ENCODE measurements around the gene ALDH1A3.

The ALDH1A3 gene
- 0 to 0.17 (median 0) reads per million in 3 donors for total RNA-seq

DNA sequence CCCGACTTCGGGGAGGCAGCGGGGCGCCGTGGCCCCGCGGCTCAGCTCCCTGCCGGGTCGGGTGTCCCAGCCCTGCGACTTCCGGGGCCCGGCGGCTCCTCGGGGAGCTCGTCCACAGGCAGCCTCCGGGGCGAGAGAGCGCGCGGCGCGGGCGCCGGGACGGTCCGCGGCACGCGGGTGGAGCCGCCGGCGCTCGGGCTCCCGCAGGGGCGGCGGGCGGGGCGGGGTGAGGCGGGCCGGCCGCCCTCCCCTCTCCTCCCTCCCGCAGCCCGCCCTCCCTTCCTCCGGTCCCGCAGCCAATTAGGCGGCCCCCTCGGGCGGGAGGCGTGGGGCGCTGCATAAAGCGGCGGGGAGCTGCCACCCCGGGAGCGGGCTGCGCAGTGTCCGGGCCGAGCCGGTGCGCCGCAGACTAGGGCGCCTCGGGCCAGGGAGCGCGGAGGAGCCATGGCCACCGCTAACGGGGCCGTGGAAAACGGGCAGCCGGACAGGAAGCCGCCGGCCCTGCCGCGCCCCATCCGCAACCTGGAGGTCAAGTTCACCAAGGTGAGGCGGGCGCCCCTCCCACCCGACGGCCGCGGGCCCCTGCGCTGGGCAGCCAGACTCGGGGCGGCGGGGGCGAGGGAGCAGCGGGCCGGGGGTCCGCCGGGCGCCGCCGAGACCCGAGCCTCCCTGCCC is at the start of gene ALDH1A3:
ALDH1A3 (plus strand) TSS at position 368 of the 675 bp plus-strand sequence; CDS start at position 445, 77 bp downstream.
- no peak for DNase-seq
- Histone ChIP-seq H3K4me3 (ENCODE audit: insufficient read depth, low read depth, low read length, poor library complexity, severe bottlenecking) (no peak within 1 kb of the TSS), H3K27ac (ENCODE audit: insufficient read depth, low read length, poor library complexity, severe bottlenecking) (no peak within 1 kb of the TSS)

DNA sequence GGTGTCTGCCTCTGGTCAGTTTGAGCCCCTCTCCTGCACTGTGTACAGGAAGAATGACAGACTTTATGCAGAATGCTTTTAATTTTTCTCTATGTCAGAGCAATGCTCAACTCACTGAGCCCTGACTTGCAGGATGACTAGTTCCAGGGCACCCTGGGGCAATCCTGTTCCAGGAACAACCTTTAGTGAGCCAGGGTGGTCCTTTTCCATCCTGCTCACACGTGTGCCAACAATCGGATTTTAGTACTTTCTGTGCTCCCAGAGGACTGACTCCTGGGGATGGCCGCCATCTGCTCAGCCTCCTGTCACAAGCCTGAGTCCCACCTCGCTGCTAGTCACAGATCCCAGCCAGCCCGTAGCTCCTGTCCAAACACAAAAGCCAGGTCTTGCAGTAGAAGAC is 48.2 kb upstream of the ALDH1A3 start:
- Histone ChIP-seq H3K27ac (ENCODE audit: insufficient read depth, low read length, poor library complexity, severe bottlenecking) (no peak overlapping the region), H3K9me3 (ENCODE audit: control insufficient read depth, low read length) (no peaks in the 10 kb centered on the region), H3K27me3 (replicated peaks; ENCODE audit: control insufficient read depth, insufficient read depth, low read length, poor library complexity, severe bottlenecking) (no peaks in the 10 kb centered on the region), H3K4me1 (ENCODE audit: control insufficient read depth, insufficient read depth, low read length, poor library complexity, severe bottlenecking) (no peaks in the 10 kb centered on the region), H3K4me3 (ENCODE audit: insufficient read depth, low read depth, low read length, poor library complexity, severe bottlenecking) (no peak overlapping the region), H3K36me3 (ENCODE audit: control insufficient read depth, insufficient read depth, low read length) (no peaks in the 10 kb centered on the region)
- no peak for DNase-seq

More for the DNA sequence above, at the start of gene ALDH1A3:
- Histone ChIP-seq H3K4me1 (ENCODE audit: control insufficient read depth, insufficient read depth, low read length, poor library complexity, severe bottlenecking) (no peaks in the 10 kb centered on the region), H3K27me3 (replicated peaks; ENCODE audit: control insufficient read depth, insufficient read depth, low read length, poor library complexity, severe bottlenecking) (peaks cover 16% of the 10 kb centered on the region), H3K36me3 (ENCODE audit: control insufficient read depth, insufficient read depth, low read length) (no peaks in the 10 kb centered on the region), H3K9me3 (ENCODE audit: control insufficient read depth, low read length) (no peaks in the 10 kb centered on the region)

DNA sequence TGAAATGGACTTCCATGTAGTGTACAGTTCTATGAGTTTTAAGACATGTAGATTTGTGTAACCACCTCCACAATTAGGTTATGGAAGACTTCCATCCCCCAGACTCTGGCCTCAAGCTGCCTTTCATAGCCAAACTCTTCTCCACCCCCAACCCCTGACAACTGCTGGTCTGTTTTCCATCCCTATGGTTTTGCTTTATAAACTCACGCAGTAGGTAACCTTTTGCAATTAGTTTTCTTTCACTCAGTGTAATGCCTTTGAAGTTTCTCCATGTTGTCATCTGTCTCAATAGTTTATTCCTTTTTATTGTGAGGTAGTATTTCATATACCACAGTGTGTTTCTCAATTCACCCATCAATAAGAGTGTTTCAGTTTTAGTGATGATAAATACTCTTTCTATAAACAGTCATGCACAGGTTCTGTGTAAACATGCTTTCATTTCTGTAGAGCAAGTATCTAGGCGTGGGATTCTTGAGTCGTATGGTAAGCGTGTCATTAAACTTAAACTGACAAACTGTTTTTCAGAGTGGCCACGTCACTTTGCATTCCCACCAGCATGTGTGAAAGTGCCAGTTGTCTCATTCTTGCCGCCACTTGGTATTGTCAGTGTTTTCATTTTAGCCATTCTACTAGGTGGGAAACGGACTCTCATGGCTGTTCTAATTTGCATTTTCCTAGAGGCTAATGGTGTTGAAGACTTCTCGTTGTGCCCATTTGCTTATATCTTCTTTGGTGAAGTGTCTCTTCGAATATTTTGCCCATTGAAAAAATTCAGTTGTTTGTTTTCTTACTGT is 47.3 kb upstream of the ALDH1A3 start:
- Histone ChIP-seq H3K4me3 (ENCODE audit: insufficient read depth, low read depth, low read length, poor library complexity, severe bottlenecking) (no peak overlapping the region), H3K27me3 (replicated peaks; ENCODE audit: control insufficient read depth, insufficient read depth, low read length, poor library complexity, severe bottlenecking) (no peaks in the 10 kb centered on the region), H3K4me1 (ENCODE audit: control insufficient read depth, insufficient read depth, low read length, poor library complexity, severe bottlenecking) (no peaks in the 10 kb centered on the region), H3K27ac (ENCODE audit: insufficient read depth, low read length, poor library complexity, severe bottlenecking) (no peak overlapping the region), H3K36me3 (ENCODE audit: control insufficient read depth, insufficient read depth, low read length) (no peaks in the 10 kb centered on the region), H3K9me3 (ENCODE audit: control insufficient read depth, low read length) (no peaks in the 10 kb centered on the region)
- no peak for DNase-seq

DNA sequence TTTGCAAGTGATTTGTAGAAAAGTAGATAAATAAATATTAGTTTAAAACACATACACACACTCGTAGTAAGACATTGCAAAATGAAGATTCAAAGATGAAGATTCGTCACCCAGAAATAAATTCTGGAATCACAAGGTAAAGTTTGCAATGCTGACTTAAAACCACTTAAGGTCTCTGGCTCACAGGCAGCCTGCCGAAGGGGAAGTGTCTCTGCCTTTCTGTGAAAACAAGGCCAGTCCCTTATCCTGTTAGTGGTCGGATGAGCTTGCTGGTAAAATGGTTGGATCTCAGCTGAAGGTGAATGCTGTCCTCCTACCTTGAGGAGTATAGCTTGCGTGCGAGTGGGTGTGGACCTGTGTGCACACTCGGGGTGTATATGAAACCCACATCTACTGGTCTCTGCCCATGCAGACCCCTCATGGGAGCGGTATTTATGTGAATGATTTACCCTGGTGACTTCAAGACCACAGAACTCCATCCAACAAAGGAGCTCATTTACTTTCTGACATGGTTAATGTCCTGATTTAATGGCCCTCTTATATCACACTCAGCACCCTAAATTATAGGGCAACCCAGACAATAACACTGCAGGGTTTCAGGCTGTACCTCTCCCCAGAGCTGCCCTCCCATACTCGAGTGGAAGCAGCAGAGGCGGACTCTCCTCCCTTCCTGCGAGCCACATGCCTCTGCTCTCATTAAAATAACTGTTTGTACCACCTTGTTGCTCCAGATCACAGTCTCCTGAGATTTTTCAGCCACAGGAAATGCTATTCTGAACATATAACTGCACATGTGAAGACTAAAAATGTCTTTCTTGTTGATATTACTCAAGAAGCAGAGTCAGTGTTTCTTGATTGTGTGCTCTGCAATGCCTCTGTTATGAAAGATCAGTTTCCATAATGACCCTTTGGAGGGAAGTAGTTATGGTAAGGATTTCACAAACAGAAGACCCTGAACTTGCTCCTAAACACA is 45.9 kb upstream of the ALDH1A3 start:
- H3K27me3 ChIP-seq (replicated peaks; ENCODE audit: control insufficient read depth, insufficient read depth, low read length, poor library complexity, severe bottlenecking) = no peaks in the 10 kb centered on the region
- H3K4me3 ChIP-seq (ENCODE audit: insufficient read depth, low read depth, low read length, poor library complexity, severe bottlenecking) = no peak overlapping the region
- no peak for DNase-seq
- H3K36me3 ChIP-seq (ENCODE audit: control insufficient read depth, insufficient read depth, low read length) = no peaks in the 10 kb centered on the region
- H3K27ac ChIP-seq (ENCODE audit: insufficient read depth, low read length, poor library complexity, severe bottlenecking) = no peak overlapping the region
- no peaks in the 10 kb centered on the region for H3K4me1 ChIP-seq (ENCODE audit: control insufficient read depth, insufficient read depth, low read length, poor library complexity, severe bottlenecking)
- H3K9me3 ChIP-seq (ENCODE audit: control insufficient read depth, low read length) = no peaks in the 10 kb centered on the region

DNA sequence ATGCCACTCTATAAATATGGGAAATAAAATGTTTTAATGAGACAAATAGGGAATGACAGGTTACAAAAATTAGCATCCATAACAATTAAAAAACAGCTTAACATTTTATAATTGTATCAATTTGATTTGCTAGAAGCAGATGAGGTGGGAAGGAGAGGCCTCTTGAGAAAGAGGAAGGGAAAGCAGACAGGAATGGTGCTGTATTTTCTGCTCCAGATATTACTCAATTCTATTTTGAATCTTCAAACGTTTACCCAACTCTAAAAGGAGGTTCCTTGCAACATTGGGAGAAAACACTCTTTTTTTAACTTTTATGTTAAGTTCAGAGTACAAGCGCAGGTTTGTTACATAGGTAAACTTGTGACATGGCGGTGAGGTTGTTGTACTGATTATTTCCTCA is 44.9 kb upstream of the ALDH1A3 start:
- H3K9me3 ChIP-seq (ENCODE audit: control insufficient read depth, low read length) = no peaks in the 10 kb centered on the region
- H3K27me3 ChIP-seq (replicated peaks; ENCODE audit: control insufficient read depth, insufficient read depth, low read length, poor library complexity, severe bottlenecking) = no peaks in the 10 kb centered on the region
- H3K4me3 ChIP-seq (ENCODE audit: insufficient read depth, low read depth, low read length, poor library complexity, severe bottlenecking) = no peak overlapping the region
- H3K27ac ChIP-seq (ENCODE audit: insufficient read depth, low read length, poor library complexity, severe bottlenecking) = no peak overlapping the region
- no peaks in the 10 kb centered on the region for H3K4me1 ChIP-seq (ENCODE audit: control insufficient read depth, insufficient read depth, low read length, poor library complexity, severe bottlenecking)
- H3K36me3 ChIP-seq (ENCODE audit: control insufficient read depth, insufficient read depth, low read length) = no peaks in the 10 kb centered on the region
- DNase-seq = no peak

DNA sequence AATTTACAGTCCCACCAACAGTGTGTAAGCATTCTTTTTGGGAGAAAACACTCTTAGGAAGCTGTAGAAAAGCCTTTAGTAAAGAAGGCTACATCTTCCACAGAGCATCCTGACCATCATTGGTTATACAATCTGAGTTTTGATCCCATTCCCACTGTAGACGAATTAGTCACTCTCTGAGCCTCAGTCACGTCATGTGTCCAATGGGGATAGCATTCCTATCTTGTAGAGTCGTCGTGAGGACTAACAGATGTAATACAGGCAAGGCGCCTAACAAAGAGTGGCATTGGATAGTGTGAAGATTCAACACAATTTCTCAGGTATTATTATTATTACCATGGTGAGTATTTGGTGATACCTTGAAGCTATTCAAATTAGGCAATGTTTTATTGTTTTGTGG is 44.0 kb upstream of the ALDH1A3 start:
- no peak overlapping the region for H3K27ac ChIP-seq (ENCODE audit: insufficient read depth, low read length, poor library complexity, severe bottlenecking)
- no peak overlapping the region for H3K4me3 ChIP-seq (ENCODE audit: insufficient read depth, low read depth, low read length, poor library complexity, severe bottlenecking)
- no peaks in the 10 kb centered on the region for H3K36me3 ChIP-seq (ENCODE audit: control insufficient read depth, insufficient read depth, low read length)
- H3K9me3 ChIP-seq (ENCODE audit: control insufficient read depth, low read length) = no peaks in the 10 kb centered on the region
- no peak for DNase-seq
- no peaks in the 10 kb centered on the region for H3K27me3 ChIP-seq (replicated peaks; ENCODE audit: control insufficient read depth, insufficient read depth, low read length, poor library complexity, severe bottlenecking)
- no peaks in the 10 kb centered on the region for H3K4me1 ChIP-seq (ENCODE audit: control insufficient read depth, insufficient read depth, low read length, poor library complexity, severe bottlenecking)

DNA sequence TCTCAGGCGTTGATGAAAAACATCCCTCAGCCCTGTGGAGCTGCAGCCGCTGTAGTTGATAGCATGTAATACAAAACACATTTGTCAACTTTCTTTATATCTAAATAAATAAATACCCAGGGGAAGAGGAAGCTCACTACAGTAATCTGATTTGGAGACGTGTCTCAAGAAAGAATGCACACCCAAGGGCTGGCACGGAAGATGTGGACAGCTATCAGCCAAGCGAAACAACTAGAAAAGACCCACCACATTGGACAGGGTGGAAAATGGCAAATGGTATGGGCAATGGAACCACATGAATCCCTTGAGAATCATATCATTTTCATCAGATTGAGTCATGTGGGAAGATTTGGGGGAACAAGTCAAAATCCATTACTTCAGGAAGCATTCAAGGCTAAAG is 43.1 kb upstream of the ALDH1A3 start:
- Histone ChIP-seq H3K4me3 (ENCODE audit: insufficient read depth, low read depth, low read length, poor library complexity, severe bottlenecking) (no peak overlapping the region), H3K9me3 (ENCODE audit: control insufficient read depth, low read length) (no peaks in the 10 kb centered on the region), H3K4me1 (ENCODE audit: control insufficient read depth, insufficient read depth, low read length, poor library complexity, severe bottlenecking) (no peaks in the 10 kb centered on the region), H3K27me3 (replicated peaks; ENCODE audit: control insufficient read depth, insufficient read depth, low read length, poor library complexity, severe bottlenecking) (no peaks in the 10 kb centered on the region), H3K27ac (ENCODE audit: insufficient read depth, low read length, poor library complexity, severe bottlenecking) (no peak overlapping the region), H3K36me3 (ENCODE audit: control insufficient read depth, insufficient read depth, low read length) (no peaks in the 10 kb centered on the region)
- DNase-seq = no peak

DNA sequence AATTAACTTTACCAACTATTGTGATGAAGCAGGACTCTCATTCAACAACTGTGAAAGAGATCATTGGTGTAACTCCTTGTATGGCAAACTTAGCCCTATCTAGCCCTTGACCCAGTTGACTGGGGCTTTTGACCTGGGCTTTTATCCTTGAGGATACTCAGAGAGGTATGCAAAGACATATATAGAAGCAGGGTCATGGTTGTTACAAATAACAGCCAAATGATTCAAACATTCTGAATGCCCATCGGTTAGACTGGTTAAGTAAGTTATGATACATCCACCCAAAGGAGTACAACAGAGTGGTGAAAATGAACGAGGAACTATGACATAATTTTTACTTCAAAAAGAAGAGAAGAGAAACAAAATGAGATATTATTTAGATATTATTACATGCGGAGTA is 38.2 kb upstream of the ALDH1A3 start:
- Histone ChIP-seq H3K9me3 (ENCODE audit: control insufficient read depth, low read length) (no peaks in the 10 kb centered on the region), H3K4me1 (ENCODE audit: control insufficient read depth, insufficient read depth, low read length, poor library complexity, severe bottlenecking) (no peaks in the 10 kb centered on the region), H3K4me3 (ENCODE audit: insufficient read depth, low read depth, low read length, poor library complexity, severe bottlenecking) (no peak overlapping the region), H3K27ac (ENCODE audit: insufficient read depth, low read length, poor library complexity, severe bottlenecking) (no peak overlapping the region), H3K27me3 (replicated peaks; ENCODE audit: control insufficient read depth, insufficient read depth, low read length, poor library complexity, severe bottlenecking) (no peaks in the 10 kb centered on the region), H3K36me3 (ENCODE audit: control insufficient read depth, insufficient read depth, low read length) (no peaks in the 10 kb centered on the region)
- DNase-seq = no peak

DNA sequence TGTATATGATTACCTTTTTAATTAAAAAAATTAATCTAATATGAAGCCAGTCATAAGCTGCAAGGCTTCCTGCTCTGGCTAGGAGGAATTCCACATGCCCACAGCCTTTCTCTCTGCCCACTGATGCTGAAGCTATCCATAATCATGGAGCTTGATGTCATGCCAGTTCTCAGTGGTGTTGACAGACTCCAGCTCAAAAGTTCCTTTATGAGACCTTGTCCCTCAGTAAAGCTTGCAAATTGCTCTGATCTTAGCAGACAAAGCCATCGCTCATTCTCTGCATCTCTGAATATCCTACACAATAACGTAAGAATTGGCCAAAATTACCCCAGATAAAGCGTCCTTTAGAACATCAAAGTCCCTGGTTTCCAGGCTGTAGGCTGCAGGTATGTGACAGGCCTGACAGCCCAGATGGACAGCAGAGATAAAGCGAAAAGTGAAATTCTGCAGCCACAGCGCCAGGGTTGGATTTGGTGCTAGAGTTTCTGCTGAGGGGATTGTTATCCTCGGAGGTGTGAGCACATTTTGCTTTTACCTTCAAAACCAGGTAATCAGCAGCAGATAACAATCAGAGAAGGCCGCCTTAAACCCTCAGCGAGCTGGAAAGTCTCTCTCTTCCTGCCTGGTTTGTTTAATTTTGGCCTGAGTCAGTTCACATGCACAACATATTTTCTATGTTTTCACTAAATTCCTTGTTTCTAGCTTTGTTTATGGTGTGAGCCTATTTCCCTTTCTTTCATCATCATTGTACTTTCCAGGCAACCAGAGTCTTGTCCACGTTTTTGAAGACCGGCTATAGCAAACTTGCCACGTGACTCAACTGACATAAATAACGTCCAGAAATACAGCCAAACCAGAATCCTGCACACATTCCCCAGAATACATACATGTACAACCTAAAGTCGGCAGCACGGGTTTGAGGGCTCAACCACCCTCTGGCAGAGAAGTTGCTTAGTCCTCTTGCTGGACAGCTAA is 36.6 kb upstream of the ALDH1A3 start:
- Histone ChIP-seq H3K4me1 (ENCODE audit: control insufficient read depth, insufficient read depth, low read length, poor library complexity, severe bottlenecking) (no peaks in the 10 kb centered on the region), H3K9me3 (ENCODE audit: control insufficient read depth, low read length) (no peaks in the 10 kb centered on the region), H3K27ac (ENCODE audit: insufficient read depth, low read length, poor library complexity, severe bottlenecking) (no peak overlapping the region), H3K27me3 (replicated peaks; ENCODE audit: control insufficient read depth, insufficient read depth, low read length, poor library complexity, severe bottlenecking) (no peaks in the 10 kb centered on the region), H3K36me3 (ENCODE audit: control insufficient read depth, insufficient read depth, low read length) (no peaks in the 10 kb centered on the region), H3K4me3 (ENCODE audit: insufficient read depth, low read depth, low read length, poor library complexity, severe bottlenecking) (no peak overlapping the region)
- DNase-seq = no peak
